C1 segment of cervical spinal cord (tissue), 14 donors: Measurements from ENCODE around the gene ZNF423.

Source experiments
- DNase-seq, 14 donors: peaks; one replicate each; lab custom pipeline; 2025; lab: John Stamatoyannopoulos, UW

Gene ZNF423

GRCh38 chr16:49670627-49671026 lies 185.3 kb downstream of the ZNF423 start:
- DNase-seq = no peak

DNA sequence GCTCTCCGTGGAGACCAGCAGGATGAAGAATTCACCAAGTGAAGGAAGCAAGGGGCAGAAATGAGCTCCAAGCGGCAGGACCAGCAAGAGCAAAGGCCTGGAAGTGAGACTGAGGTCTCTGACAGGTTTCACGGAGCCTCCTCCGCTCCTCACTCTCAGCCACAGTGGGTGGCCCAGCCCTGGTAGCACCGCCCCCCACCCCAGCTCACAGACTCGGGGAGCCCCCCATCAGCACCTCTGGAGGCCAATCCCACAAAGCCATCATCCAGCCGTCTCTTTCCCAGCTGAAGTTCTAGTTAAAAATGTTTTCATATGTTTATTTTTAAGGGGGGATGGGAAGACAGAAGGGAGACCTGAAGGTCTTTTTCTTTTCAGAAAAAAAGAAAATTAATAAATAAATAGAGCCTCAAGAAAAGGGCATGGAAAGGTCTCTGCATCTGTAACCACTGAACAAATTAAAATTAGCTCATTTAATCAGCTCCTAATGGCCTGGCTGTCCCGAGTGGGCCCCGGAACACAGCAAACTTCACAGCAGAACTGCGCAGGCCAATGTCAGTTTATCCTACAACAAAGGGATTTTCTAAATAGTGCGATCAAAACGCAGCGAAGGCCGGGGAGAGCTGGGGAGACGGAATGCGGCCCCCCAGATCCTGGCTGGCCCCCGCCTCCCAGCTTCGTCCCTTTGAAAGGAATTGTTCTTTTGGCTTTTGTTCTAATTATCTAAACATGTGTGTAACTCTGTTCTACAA lies 190.3 kb downstream of the ZNF423 start:
- no peak for DNase-seq

DNA sequence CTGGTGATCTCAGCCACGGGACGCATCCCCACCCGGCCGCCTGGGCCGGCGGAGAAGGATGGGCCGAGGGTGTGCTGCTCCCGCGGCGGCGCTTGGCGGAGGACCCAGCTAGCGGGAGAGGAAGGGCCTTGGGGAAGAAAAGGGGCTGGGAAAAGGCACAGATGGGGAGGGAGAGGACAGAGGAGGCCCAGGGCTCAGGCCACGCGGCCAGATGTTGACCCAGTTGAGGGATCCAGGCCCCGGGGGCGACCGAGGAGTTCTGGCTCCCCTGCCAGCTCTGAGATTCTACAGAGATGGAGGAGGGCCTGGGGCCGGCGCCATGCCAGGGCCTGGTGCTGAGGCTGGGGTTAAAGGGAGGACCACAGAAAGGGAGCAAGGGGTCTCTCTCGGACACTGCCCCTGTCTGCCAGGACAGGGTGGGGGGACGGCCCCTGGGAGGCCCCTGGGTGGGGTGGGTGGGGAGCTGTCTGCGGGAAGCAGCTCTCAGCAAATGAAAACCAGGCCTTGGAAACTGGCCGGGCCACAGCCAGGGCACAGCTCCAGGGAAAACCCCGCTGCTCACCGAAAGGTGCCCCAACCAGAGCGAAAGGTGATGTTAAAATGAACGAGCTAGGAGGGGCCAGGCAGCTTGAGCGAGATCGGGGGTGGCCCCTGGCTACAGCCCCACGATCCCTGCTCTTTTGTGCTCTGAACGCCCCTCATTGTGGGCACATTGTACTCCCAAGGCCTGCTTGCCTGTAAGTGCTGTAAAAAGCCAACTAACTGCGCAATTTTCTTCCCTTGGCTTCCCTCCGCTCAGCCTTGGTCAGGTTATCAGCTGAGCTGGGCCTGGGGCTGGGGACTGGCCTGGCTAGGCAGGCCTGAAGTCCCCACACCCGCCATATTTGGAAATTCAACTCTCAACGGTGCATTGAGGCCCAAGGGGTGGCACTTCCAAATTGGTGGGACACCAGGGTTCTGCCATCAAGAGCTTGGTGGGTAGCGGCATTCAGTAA lies 191.4 kb downstream of the ZNF423 start:
- no peak for DNase-seq

DNA sequence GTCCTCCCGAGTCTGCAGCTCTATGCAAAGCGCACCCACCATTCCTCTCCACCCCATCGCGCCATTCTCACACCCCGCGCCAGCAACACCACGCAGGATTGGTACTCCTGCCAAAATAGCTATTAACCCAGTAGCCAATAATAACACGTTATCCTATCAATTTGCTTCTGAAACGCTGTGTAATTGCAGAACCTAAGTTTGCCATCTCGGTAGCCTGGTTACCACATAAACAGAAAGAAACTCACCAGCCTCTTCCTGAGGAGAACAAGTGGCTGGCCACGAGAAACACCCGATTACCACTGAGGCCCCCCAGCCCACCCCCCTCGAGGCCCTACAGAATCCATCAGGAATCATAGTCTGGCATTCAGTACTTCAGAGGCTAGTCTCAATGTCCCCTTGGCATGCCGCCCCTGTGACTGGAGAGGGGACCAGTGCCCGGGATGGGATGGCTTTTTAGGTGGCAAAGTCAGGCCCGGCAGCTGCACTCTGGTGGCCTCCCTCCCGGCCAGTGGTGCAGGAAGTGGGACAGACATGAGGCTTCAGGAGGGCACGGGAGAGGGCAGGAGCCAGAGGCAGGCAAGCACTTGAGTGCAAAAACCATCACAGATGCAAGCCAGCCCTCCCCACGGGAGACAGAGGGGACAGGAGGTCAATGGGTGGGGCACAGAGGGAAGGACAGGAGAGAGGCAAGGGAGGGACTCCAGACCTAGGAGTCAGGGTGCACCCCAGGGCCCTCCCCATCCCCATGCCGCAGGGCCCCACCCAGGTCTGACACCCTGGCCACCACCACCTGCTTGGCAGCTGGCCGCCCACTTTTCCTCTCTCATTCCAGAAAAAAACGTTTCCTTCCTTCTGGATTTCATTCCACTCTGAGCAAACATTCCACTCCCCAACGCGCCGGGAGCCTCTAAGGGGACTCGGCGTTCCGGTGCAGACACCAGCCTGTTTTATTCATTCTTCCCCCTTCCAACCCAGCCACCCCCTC lies 192.5 kb downstream of the ZNF423 start:
- no peak for DNase-seq

DNA sequence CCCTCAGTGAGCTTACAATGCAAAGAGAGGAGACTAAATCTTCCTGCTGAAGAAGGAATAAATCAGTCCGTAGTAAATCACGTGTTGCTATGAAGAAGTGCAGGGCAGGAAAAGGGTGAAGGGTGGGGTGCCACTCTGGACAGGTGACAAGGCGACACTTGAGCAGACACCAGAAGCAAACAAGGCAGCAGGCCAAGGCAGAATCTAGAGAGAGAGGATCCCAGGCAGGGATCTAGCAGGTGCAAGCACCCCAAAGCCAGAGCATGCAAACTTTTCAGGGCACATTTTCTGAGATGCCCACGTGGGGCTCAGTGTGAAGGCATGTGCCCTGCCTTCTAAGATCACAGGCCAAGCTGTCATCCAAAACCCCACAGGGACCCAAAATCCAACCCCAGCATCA lies 193.3 kb downstream of the ZNF423 start:
- DNase-seq = no peak

- peak in 1 of 14 donors; percentile 43 for DNase-seq
Observed at GRCh38 chr16:49661465-49662187, 194.3 kb downstream of the ZNF423 start.

DNA sequence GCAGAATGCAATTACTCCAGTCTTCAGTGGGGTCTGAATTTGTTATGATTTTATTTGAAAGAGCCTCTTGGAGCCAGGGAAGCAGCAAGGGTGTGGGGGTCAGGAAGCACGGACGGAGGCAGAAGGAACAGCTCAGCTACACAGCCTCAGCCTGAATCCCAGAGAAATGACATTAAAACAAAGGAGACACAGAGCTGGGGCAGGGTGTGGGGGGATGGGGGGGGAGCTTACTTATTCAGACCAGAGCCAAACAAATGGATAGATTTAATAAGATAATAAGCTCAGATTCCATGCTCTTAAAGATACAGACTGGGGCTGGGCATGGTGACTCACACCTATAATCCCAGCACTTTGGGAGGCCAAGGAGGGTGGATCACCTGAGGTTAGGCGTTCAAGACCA lies 195.3 kb downstream of the ZNF423 start:
- no peak for DNase-seq

DNA sequence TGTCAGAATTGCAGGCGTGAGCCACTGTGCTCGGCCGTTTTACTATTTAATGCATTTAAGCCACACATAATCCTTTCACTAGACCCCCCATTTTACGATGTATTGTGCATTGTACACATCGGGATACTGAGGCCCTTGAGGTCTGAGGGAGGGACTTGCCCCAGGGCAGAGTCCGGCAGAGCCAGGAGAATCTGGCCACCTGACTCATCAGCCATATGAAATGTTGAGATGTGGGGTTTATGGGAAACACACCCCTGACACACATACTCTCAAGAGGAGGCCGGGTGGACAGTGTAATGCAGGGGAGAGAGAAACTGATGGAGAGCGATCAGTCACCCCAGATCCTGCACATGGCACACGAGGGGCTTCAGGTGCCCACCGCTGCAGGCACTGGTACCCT lies 196.6 kb downstream of the ZNF423 start:
- no peak for DNase-seq

DNA sequence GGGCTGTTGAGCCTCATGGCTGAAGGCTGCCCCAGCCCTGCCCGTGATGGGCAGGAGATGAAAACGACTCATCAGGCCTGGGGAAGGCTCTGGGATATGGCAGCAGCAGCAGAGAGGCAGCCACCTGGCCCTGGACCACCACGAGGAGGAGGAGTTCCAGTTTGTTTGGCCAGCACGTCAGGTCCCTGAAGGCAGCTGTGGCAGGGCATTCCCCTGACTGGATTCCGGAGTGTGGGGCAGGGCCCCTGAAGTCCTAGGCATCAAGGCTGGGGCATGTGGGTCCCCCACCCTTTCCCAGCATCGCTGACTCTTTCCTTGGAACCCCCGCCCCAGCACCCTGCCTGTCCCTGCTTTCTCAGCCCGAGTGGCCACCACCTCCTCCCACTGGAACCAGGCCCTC lies 197.4 kb downstream of the ZNF423 start:
- DNase-seq = no peak

DNA sequence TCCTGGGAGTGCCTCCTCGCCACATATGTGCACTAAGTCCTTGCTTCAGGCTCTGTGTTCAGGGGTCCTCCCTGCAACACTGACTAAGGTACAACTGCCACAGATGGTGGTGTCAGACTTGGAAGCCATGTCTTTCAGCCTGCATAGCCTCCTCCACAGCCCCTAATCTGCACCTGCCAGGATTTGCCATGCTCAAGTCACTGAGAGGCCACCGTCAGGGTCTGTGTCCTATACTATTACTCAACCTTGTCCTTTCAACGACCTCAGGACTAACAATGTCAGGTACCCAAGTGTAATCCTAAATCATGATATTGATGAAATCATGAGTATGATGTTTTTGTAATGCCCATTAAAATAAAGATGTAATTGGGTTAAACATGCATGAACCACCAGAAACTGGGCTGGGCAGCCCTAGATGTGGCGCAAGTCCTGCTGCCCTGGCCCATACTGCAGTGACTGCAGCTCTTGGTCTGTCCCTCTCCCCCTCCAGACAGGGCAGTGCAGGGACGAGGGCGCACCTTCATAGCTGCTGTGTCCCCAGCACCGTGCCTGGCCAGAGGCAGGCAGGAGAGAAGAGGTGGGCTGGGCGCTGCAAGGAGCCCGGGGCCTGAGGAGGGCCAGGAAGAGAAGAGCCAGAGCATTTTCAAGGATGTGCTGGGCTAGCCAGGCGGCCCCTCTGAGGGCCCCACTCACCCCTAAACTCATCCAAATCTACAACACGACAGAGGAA lies 198.0 kb downstream of the ZNF423 start:
- DNase-seq = no peak

- no peak for DNase-seq
Observed at GRCh38 chr16:49654425-49654824, 201.5 kb downstream of the ZNF423 start.

DNA sequence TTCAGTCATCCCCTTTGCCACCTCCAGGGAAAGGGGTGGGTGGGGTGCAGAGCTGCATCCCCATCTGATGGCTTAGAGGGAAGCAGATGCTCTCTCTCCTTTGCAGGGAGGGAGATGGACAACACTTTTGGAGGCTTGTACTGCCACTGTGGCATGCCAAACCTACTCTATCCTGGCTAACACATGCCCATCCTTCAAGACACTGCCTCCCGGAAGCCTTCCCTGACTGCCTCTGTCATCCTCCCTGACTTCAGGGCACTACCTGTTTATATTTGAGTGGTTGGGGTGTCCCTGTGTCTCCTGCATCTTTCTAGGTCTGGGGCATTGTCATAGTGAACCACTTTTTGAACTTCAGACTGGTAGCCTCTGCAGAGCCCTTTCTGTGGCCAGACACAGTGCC lies 202.3 kb downstream of the ZNF423 start:
- DNase-seq = no peak

- no peak for DNase-seq
Observed at GRCh38 chr16:49653173-49653570, 202.7 kb downstream of the ZNF423 start.

DNA sequence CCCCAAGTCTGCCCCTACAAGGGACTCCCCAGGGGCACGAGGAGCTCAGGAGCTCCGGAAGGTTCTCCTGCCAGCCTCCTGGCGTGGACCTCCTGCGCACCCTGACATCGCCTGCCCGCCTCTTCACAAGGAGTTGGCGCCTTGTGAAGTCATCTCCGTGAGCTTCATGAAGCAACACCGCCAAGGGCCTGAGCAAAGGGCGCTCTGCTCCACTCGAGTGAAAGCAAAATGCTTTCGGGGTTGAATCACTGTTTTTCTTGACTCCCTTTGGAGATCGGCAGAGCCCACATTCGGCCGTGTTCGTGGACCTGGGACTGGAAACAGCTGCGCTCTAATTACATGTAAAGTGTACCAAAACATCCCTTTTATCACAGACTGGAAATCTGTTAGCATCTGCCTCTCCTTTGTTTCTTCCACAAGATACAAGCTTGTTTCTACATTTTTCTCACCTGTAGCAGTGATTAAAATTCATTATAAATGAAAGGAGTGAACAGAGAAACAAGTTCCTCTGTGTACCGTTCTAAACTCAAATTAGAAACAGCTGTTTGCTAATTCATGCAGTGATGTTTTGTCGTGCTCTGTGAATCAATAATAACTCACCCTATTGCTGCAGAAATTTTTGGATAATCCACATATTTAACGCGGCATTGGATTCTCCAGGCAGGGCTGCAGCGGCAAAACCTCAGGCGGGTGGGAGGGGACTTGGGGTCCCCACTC lies 203.3 kb downstream of the ZNF423 start:
- DNase-seq = no peak

DNA sequence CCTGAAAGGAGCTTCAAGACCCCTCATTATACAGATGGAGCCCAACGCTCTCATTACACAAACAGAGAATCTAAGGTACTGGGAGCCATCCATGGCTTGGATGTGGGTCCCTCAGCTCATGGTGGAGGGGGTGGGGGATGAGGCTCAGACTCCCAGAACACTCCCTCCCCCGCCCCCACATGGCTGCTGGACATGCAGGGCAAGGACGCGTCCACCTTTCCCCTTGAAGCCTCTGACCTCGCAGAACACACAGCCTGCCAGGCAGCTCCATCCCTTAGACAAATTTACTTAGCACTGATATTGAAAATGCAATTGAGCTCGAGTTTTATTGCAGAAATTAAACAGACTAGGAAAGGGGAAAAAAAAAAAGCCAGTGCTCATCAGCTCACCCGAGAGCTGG lies 203.9 kb downstream of the ZNF423 start:
- no peak for DNase-seq

GRCh38 chr16:49651226-49651625 lies 204.7 kb downstream of the ZNF423 start:
- DNase-seq = no peak

- no peak for DNase-seq
Observed at GRCh38 chr16:49650603-49651002, 205.3 kb downstream of the ZNF423 start.

GRCh38 chr16:49649013-49649765 lies 206.7 kb downstream of the ZNF423 start:
- no peak for DNase-seq

GRCh38 chr16:49647673-49648072 lies 208.2 kb downstream of the ZNF423 start:
- no peak for DNase-seq
